NCI-H82 treated with DMSO at 0.1 percent for 48 hours (cell line): ENCODE measurements around the gene CLPTM1L.

ENCODE experiments used
- DNase-seq: peaks from one replicate; lab custom pipeline; 2025; ENCODE audit not compliant: unreplicated experiment; lab: John Stamatoyannopoulos, UW

CLPTM1L gene

DNA sequence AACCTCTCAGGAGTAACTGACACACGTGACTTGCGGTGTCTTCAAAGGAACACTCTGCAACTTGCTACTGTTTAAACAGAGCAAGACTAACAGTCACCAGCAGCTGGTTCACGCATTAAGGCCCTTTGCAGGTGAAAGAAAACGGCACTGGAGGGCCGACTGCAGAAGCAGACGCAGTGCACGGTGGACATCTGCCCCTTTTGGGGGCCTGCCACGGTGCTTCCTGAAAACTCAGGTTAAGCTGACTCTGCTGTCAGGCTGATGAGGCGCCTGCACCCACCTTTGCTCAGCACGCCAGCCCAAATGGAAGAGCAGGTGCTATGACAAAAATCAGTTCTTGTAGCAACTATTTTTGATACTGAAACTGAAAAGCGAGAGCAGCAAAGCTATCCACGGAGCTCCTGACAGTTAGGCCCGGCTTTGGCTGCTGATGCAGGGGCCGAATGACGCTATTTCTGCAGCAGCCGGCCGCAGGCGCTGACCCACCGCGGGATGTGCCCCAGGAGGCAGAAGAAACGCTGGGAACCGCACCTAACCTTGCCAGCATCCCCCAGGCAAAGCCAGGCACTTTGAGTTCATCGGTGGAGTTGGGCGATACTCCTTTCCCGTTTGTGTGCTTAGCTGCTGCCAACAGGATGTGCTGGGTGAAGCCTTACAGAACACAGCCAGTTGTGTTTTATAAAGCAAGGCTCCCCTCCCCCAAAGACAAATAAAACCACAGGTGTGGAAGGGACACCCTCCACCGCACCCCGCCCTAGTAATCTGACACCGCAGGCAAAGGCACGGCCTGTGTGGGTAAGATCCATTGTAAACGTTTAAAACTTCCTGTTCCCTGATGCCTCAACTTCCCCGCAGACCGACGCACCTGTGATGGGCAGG is 29.0 kb downstream of the CLPTM1L start:
- DNase-seq: no peak

GRCh38 chr5:1315018-1315708 is 29.7 kb downstream of the CLPTM1L start:
- DNase-seq: no peak

- no peak for DNase-seq
Observed at GRCh38 chr5:1314564-1314982, 30.3 kb downstream of the CLPTM1L start.

- DNase-seq: no peak
Observed at GRCh38 chr5:1312993-1313833, 31.7 kb downstream of the CLPTM1L start.

DNA sequence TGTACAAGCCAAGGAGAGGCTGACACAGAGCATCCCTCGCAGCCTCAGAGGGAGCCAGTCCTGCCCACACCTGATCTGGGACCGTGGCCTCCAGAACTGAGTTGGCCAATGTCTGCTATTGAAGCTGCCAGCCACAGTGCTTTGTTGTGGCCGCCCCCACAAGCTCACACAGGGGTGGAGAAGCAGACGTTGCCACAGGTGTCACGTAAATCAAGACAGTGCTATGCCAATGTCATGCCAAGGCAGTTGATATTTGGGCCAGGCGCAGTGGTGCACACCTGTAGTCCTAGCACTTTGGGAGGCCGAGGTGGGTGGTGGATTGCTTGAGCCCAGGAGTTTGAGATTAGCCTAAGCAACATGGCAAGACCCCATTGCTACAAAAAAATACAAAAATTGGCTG is 32.7 kb downstream of the CLPTM1L start:
- DNase-seq: no peak

GRCh38 chr5:1311439-1312055 is 33.4 kb downstream of the CLPTM1L start:
- DNase-seq: no peak

DNA sequence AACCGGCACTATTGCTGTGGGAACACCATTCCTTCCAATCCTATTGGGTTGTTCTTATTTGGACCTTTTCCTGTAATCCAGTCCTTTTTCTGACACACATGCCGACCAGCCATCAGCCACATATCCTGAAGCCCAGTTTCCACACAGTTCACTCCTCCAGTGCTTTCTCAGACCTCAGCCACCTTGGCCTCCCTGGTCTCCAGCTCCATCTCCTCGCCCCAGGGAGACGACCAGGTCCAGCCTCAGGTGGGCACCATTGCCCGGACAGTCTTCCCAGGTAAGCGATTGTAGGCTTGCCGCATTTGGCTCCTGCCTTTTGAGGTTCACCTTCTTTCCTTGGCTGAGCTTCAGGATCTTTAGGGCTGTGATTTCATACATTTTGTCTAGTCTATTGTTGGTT is 34.8 kb downstream of the CLPTM1L start:
- no peak for DNase-seq

DNA sequence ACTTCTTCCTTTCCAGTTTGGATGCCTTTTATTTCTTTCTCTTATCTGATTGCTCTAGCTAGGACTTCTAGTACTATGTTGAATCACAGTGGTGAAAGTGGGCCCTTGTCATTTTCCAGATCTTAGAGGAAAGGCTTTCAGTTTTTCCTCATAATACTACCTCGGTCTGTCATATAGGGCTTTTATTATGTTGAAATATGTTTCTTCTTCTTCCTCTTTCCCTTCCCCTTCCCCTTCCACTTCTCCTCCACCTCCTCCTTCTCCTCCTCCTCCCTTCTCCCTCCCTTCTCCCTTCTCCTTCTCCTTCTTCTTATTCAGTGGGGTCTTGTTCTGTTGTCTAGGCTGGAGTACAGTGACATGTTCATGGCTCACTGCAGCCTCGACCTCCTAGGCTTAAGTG is 40.9 kb downstream of the CLPTM1L start:
- no peak for DNase-seq

DNA sequence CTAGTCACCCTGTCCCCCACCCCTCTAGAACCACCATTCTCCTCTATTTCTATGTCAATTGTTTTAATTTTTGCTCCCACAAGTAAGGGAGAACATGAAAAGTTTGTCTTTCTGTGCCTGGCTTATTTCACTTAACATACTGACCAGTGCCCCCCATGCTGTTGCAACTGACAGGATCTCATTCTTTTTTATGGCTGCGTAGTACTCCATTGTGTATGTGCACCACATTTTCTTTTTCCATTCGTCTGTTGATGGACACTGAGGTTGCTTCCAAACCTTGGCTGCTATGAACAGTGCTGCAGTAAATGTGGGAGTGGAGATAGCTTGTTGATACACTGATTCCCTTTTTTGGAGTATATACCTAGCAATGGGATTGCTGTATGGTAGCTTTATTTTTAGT is 42.6 kb downstream of the CLPTM1L start:
- no peak for DNase-seq

- DNase-seq: no peak
Observed at GRCh38 chr5:1300581-1301083, 44.3 kb downstream of the CLPTM1L start.

DNA sequence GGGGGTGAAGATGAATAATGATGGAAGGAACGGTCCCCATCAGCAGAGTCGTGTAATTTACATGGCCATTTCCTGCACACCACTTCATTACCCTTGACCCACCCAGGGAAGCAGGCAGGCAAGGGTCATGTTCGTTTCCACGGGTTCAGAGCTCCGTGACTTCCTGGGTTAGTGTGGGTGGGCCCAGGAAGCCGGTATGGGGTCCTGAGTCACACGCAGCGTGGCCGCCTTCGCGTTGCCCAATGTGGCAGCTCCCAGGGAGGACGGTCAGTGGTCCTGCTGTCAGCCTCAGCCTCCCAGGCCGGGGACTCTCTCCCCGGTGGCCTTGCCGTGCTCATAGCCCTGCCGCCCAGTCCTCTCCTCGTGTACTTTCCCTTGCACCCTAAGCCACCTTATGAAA is 44.9 kb downstream of the CLPTM1L start:
- DNase-seq: no peak

GRCh38 chr5:1299511-1299850 is 45.4 kb downstream of the CLPTM1L start:
- DNase-seq: no peak

GRCh38 chr5:1298723-1299510 is 46.0 kb downstream of the CLPTM1L start:
- no peak for DNase-seq

- DNase-seq: no peak
Observed at GRCh38 chr5:1298067-1298551, 46.8 kb downstream of the CLPTM1L start.

- peak; percentile 3 for DNase-seq
Observed at GRCh38 chr5:1297243-1297642, 47.7 kb downstream of the CLPTM1L start.

DNA sequence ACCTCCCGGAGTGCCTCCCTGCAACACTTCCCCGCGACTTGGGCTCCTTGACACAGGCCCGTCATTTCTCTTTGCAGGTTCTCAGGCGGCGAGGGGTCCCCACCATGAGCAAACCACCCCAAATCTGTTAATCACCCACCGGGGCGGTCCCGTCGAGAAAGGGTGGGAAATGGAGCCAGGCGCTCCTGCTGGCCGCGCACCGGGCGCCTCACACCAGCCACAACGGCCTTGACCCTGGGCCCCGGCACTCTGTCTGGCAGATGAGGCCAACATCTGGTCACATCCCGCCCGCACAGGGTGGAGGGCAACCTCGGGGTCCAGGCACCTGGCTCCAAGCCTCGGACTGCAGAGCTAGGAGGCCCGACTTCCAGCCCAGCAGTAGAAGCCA is 49.3 kb downstream of the CLPTM1L start:
- DNase-seq: no peak

GRCh38 chr5:1294835-1295649 is 49.9 kb downstream of the CLPTM1L start, which contains the start of gene TERT:
Gene TERT (minus strand): TSS chr5:1295068. CDS start chr5:1294989, 79 bp downstream.
- DNase-seq: no peak

- no peak for DNase-seq
Observed at GRCh38 chr5:1294206-1294834, 50.6 kb downstream of the CLPTM1L start.
